ENCODE results near the gene EPB41. TPM values are rescaled to one million over a fixed set of nuclear protein-coding genes. Genes with fewer than 3 reads are reported as not detected.

Gene EPB41
- polyA plus RNA-seq, 6 donors from 2014 or later, result 46.6 to 72.0 (median 62.5) TPM

- ATAC-seq (ENCODE audit: low read depth in 2 of 2), result no peak
- peak overlapping the region; percentile 96 to 99 (median 97) for H3K27ac Mint-ChIP-seq
- no peaks in the 10 kb centered on the region for H3K27me3 Mint-ChIP-seq
- no peaks in the 10 kb centered on the region for H3K9me3 Mint-ChIP-seq
- peak overlapping the region; percentile 87 to 97 (median 92) for H3K4me3 Mint-ChIP-seq
- H3K36me3 Mint-ChIP-seq, result no peaks in the 10 kb centered on the region
- no peak for DNase-seq
- H3K4me1 Mint-ChIP-seq, result peaks cover 54 to 73% (median 69%) of the 10 kb centered on the region in 3 donors
These were observed 28.2 kb upstream of the EPB41 start for GRCh38 chr1:28885977-28886730.

DNA sequence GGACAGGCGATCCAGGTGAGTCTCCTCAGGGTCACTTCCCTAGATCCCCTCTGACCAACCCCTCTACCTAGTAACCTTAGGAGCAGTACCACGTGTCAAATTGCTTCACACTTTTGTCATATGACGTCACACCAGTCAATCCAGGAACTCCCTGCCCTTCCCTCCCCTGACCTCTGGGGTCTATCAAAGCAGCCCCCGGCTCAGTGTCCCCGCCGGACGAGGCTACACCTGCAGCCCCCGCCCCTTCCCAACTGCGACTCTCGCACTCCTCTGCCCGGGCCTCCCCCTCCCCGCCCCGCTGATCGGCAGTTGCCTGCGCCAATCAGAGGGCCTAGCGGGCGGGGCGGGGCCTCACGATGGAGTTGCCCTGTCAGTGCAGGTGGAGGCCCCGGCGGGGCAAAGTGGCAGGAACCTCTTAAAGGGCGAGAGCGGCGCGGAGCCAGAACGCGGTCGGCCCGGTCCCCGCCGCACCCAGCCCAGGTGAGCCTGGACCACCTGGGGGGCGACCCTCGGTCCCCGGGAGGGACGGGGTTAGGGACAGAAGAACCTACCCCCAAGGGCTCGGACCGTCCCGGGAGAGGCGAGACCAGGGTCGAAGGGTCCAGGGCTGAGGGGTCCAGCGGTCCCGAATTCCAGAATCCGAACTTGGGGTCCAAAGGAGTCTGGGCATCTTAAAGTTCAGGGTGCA is 27.5 kb upstream of the EPB41 start:
- peak overlapping the region; percentile 87 to 97 (median 92) for H3K4me3 Mint-ChIP-seq
- ATAC-seq (ENCODE audit: low read depth in 2 of 2), result peak; percentile 73 to 78
- no peaks in the 10 kb centered on the region for H3K27me3 Mint-ChIP-seq
- peak overlapping the region; percentile 96 to 99 (median 97) for H3K27ac Mint-ChIP-seq
- DNase-seq, result peak; percentile 93
- no peaks in the 10 kb centered on the region for H3K36me3 Mint-ChIP-seq
- H3K4me1 Mint-ChIP-seq, result peaks cover 53 to 71% (median 67%) of the 10 kb centered on the region in 3 donors
- H3K9me3 Mint-ChIP-seq, result no peaks in the 10 kb centered on the region

GRCh38 chr1:28887419-28887834 is 26.9 kb upstream of the EPB41 start:
- Mint-ChIP-seq H3K9me3 (no peaks in the 10 kb centered on the region), H3K27me3 (no peaks in the 10 kb centered on the region), H3K27ac (peak overlapping the region; percentile 93 to 99 (median 96)), H3K4me1 (peaks cover 48 to 70% (median 62%) of the 10 kb centered on the region in 3 donors), H3K4me3 (peak overlapping the region; percentile 87 to 97 (median 92)), H3K36me3 (no peaks in the 10 kb centered on the region)
- peak; percentile 82 for DNase-seq
- ATAC-seq (ENCODE audit: low read depth in 2 of 2), result peak; percentile 59 to 69

- ATAC-seq (ENCODE audit: low read depth in 2 of 2) (no peak), DNase-seq (no peak)
- no peaks in the 10 kb centered on the region for H3K27me3 Mint-ChIP-seq
- H3K27ac Mint-ChIP-seq, result peak overlapping the region; percentile 93 to 98 (median 96)
- H3K9me3 Mint-ChIP-seq, result no peaks in the 10 kb centered on the region
- peaks cover 47 to 69% (median 62%) of the 10 kb centered on the region in 3 donors for H3K4me1 Mint-ChIP-seq
- no peaks in the 10 kb centered on the region for H3K36me3 Mint-ChIP-seq
- peak overlapping the region; percentile 84 to 95 (median 92) for H3K4me3 Mint-ChIP-seq
These were observed 26.3 kb upstream of the EPB41 start for GRCh38 chr1:28887835-28888682.

DNA sequence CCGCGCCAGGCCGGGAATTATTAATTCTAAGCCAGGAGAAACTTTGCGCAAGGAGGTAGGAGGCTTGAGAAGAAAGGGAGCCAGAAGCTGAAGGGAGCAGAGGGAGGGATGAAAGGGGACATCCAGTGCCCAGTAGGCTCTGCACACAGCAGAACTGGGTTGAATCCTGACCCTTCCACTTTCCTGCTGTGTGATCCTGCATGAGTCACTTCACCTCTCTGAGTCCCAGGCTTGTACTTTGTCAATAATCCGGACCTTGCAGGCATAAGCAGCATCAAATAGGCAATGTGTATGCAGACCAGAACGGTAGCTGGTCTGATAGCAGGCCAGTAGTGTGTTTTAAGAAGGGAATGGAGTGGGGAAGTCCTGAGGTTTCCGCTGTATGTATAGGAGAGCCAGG is 25.5 kb upstream of the EPB41 start:
- Mint-ChIP-seq H3K36me3 (no peaks in the 10 kb centered on the region), H3K4me1 (peaks cover 43 to 64% (median 60%) of the 10 kb centered on the region in 3 donors), H3K9me3 (no peaks in the 10 kb centered on the region), H3K27me3 (no peaks in the 10 kb centered on the region), H3K27ac (peak overlapping the region in 5 of 6 donors; percentile 44 to 96 (median 86)), H3K4me3 (peak overlapping the region in 7 of 8 donors; percentile 10 to 95 (median 50))
- DNase-seq (no peak), ATAC-seq (ENCODE audit: low read depth in 2 of 2) (no peak)

GRCh38 chr1:28889357-28889756 is 25.0 kb upstream of the EPB41 start:
- Mint-ChIP-seq H3K9me3 (no peaks in the 10 kb centered on the region), H3K27ac (peak overlapping the region; percentile 44 to 96 (median 72)), H3K36me3 (no peaks in the 10 kb centered on the region), H3K4me3 (peak overlapping the region in 5 of 8 donors; percentile 2 to 95 (median 87)), H3K4me1 (peaks cover 42 to 59% (median 56%) of the 10 kb centered on the region in 3 donors), H3K27me3 (no peaks in the 10 kb centered on the region)
- no peak for DNase-seq
- no peak for ATAC-seq (ENCODE audit: low read depth in 2 of 2)

DNA sequence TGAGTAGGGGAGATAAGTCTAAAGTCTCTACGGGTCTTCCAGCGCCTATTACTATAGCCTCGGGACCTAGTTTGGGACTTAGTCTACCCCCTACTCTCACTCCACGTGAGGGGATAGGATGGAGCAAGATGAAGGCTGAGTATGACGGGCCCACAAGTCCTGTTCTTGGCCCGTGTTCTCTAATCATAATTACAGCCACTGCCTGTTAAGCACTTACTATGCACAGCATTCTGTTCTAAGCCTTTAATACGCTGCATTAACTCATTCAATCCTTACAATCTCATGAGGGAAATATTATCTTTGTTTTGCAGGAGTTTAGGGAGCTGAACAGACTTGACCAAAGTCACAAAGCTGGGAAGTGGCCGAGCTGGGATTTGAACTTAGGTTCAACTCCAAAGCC is 23.9 kb upstream of the EPB41 start:
- peak overlapping the region in 2 of 8 donors; percentile 47 to 54 for H3K4me3 Mint-ChIP-seq
- H3K27me3 Mint-ChIP-seq, result no peaks in the 10 kb centered on the region
- no peaks in the 10 kb centered on the region for H3K9me3 Mint-ChIP-seq
- no peak for ATAC-seq (ENCODE audit: low read depth in 2 of 2)
- peak overlapping the region in 3 of 6 donors; percentile 38 to 83 (median 62) for H3K27ac Mint-ChIP-seq
- no peaks in the 10 kb centered on the region for H3K36me3 Mint-ChIP-seq
- peaks cover 32 to 48% (median 45%) of the 10 kb centered on the region in 3 donors for H3K4me1 Mint-ChIP-seq
- DNase-seq, result no peak

GRCh38 chr1:28890836-28891235 is 23.5 kb upstream of the EPB41 start:
- no peak for DNase-seq
- H3K27ac Mint-ChIP-seq, result peak overlapping the region in 1 of 6 donors; percentile 83
- ATAC-seq (ENCODE audit: low read depth in 2 of 2), result no peak

DNA sequence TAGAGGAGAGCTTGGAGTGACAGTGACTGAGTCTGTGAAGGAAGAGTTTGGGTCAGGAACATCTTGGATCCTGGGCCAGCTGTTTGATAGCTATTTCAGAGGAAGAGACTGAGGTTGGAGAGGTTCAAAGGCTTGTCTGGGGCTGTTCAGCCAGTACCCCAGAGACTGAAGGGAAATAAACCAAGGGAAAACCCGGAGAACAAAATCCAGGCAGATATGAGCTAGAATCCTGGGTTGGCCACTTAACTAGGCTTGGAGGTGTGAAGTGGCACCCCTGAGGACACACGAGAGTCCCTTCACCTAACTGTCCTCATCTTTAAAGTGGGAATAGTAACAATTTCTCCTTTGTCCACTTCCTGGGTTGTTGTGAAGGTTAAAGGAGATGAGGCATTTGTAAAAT is 23.1 kb upstream of the EPB41 start:
- H3K4me1 Mint-ChIP-seq, result peaks cover 26 to 42% (median 39%) of the 10 kb centered on the region in 3 donors
- ATAC-seq (ENCODE audit: low read depth in 2 of 2), result no peak
- no peaks in the 10 kb centered on the region for H3K36me3 Mint-ChIP-seq
- no peaks in the 10 kb centered on the region for H3K27me3 Mint-ChIP-seq
- no peak for DNase-seq
- peak overlapping the region in 1 of 6 donors; percentile 83 for H3K27ac Mint-ChIP-seq
- peak overlapping the region in 1 of 8 donors; percentile 54 for H3K4me3 Mint-ChIP-seq
- H3K9me3 Mint-ChIP-seq, result no peaks in the 10 kb centered on the region

More at GRCh38 chr1:28890836-28891235, 23.5 kb upstream of the EPB41 start:
- Mint-ChIP-seq H3K4me1 (peaks cover 28 to 44% (median 41%) of the 10 kb centered on the region in 3 donors), H3K27me3 (no peaks in the 10 kb centered on the region), H3K36me3 (no peaks in the 10 kb centered on the region), H3K9me3 (no peaks in the 10 kb centered on the region), H3K4me3 (peak overlapping the region in 1 of 8 donors; percentile 54)

- Mint-ChIP-seq H3K4me1 (peaks cover 32 to 48% (median 40%) of the 10 kb centered on the region in 3 donors), H3K27me3 (no peaks in the 10 kb centered on the region), H3K27ac (peak overlapping the region in 2 of 6 donors; percentile 33 to 47), H3K4me3 (no peak overlapping the region), H3K36me3 (no peaks in the 10 kb centered on the region), H3K9me3 (no peaks in the 10 kb centered on the region)
- ATAC-seq (ENCODE audit: low read depth in 2 of 2) (peak; percentile 43 to 50), DNase-seq (no peak)
These were observed 20.8 kb upstream of the EPB41 start for GRCh38 chr1:28893403-28894102.

DNA sequence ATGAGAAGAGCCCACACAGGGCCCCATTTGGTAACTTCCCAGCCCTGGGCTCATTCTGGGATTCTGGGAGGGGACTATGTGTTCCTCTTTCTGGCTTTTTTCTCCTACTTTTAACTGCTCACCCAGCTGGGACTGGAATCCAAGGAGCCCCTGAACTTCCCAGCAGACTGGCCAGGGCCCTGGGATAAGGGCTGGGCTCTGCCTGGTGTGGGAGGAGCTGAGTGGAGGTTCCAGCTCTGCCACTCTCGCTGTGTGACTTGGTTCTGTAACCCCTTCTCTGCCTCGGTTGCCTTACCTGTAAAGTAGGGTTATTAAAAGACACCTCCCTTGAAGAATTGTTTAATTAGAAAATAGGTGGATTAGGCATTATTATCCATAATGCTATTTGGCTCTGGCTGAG is 19.6 kb upstream of the EPB41 start:
- Mint-ChIP-seq H3K27me3 (no peaks in the 10 kb centered on the region), H3K4me3 (no peak overlapping the region), H3K4me1 (peaks cover 32 to 48% (median 38%) of the 10 kb centered on the region in 3 donors), H3K27ac (no peak overlapping the region), H3K36me3 (peaks cover 0 to under 1% of the 10 kb centered on the region in 2 donors), H3K9me3 (no peaks in the 10 kb centered on the region)
- no peak for DNase-seq
- ATAC-seq (ENCODE audit: low read depth in 2 of 2), result no peak

DNA sequence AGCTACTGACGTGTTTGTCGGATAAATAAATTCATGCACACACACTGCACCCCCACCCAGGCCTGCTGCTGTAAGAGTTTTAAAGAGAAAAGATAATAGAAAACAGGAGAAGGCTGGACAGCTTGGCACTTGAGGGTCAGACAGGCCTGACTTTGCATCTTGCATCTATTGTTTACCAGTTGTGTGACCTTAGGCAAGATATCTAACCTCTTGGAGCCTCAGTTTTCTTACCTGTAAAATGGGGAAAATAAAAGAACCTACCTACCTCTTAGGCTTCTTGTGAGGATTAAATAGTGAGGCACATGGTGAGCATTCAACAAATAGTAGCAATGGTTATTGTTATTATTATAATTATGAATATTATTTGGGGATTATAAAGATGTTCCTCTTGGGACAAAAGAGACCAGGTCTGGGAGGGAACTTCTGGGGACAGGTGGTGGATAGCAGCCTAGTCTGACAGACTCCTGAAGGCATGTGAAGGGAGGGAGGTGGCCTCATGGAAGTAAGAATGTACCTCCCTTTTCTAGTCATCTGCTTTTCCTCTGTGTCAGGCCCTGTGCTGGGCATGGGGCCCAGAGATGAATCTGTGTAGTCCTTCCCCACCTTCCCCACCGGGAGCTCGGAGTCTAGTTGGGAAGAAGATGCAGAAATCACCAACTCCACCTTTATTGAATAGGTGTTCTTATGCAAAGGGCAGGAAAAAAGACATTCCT is 18.3 kb upstream of the EPB41 start:
- DNase-seq (no peak), ATAC-seq (ENCODE audit: low read depth in 2 of 2) (no peak)
- Mint-ChIP-seq H3K27me3 (no peaks in the 10 kb centered on the region), H3K27ac (peak overlapping the region in 1 of 6 donors; percentile 50), H3K36me3 (peaks cover 0 to 8% of the 10 kb centered on the region in 2 donors), H3K4me3 (no peak overlapping the region), H3K4me1 (peaks cover 32 to 47% (median 36%) of the 10 kb centered on the region in 3 donors), H3K9me3 (no peaks in the 10 kb centered on the region)
